CD4-positive, alpha-beta T cell treated with Interleukin-4 for 4 hours (primary cell): ENCODE results near the gene DDX46.
"Not testable (repeated sequence)": the region's sequence is repeated elsewhere in the genome, so short reads cannot be mapped to it uniquely, and the experiment has no call there.

Experiments
- DNase-seq: peaks from one replicate; pipeline ENCODE4 v3.0.0-alpha.2; 2020

DDX46 gene

GRCh38 chr5:134846641-134846960 lies 88.0 kb downstream of the DDX46 start:
- peak; percentile 12 for DNase-seq

GRCh38 chr5:134849434-134849933 lies 90.9 kb downstream of the DDX46 start:
- DNase-seq = not testable (repeated sequence)

- DNase-seq = no peak
These were observed 92.8 kb downstream of the DDX46 start for GRCh38 chr5:134851307-134851923.

- not testable (repeated sequence) for DNase-seq
These were observed 97.9 kb downstream of the DDX46 start for GRCh38 chr5:134856465-134856864.

- no peak for DNase-seq
These were observed 98.8 kb downstream of the DDX46 start for GRCh38 chr5:134857401-134857800.

- no peak for DNase-seq
These were observed 106.1 kb downstream of the DDX46 start for GRCh38 chr5:134864707-134865106.

GRCh38 chr5:134873494-134873893 lies 114.9 kb downstream of the DDX46 start:
- no peak for DNase-seq

GRCh38 chr5:134873987-134874830 lies 115.6 kb downstream of the DDX46 start, which contains the start of gene TXNDC15:
TSS of gene TXNDC15 (plus strand) at chr5:134874371. CDS start at chr5:134874428, 57 bp downstream.
- peak; percentile 79 for DNase-seq

- peak; percentile 23 for DNase-seq
These were observed 116.5 kb downstream of the DDX46 start for GRCh38 chr5:134874831-134875655.

- DNase-seq = no peak
These were observed 118.6 kb downstream of the DDX46 start for GRCh38 chr5:134877159-134877558.

GRCh38 chr5:134878403-134878802 lies 119.8 kb downstream of the DDX46 start:
- DNase-seq = no peak

- no peak for DNase-seq
These were observed 120.9 kb downstream of the DDX46 start for GRCh38 chr5:134879456-134879855.
